Measurements from ENCODE around the gene SLC28A1.

- no peak for TF ChIP-seq EZH2 (IDR thresholded peaks at IDR 0.05; ENCODE audit: low read length, unreplicated experiment)
- TF ChIP-seq, protein P1, sequence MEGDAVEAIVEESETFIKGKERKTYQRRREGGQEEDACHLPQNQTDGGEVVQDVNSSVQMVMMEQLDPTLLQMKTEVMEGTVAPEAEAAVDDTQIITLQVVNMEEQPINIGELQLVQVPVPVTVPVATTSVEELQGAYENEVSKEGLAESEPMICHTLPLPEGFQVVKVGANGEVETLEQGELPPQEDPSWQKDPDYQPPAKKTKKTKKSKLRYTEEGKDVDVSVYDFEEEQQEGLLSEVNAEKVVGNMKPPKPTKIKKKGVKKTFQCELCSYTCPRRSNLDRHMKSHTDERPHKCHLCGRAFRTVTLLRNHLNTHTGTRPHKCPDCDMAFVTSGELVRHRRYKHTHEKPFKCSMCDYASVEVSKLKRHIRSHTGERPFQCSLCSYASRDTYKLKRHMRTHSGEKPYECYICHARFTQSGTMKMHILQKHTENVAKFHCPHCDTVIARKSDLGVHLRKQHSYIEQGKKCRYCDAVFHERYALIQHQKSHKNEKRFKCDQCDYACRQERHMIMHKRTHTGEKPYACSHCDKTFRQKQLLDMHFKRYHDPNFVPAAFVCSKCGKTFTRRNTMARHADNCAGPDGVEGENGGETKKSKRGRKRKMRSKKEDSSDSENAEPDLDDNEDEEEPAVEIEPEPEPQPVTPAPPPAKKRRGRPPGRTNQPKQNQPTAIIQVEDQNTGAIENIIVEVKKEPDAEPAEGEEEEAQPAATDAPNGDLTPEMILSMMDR (conservative IDR thresholded peaks at IDR 0.05; ENCODE audit: low read depth, low read length) = no peak
These were observed 9.1 kb downstream of the SLC28A1 start for GRCh38 chr15:84893607-84894006.
